Kidney glomerular epithelial cell (primary cell): ENCODE measurements around the gene TTBK1.
"Not testable (repeated sequence)": the region's sequence is repeated elsewhere in the genome, so short reads cannot be mapped to it uniquely, and the experiment has no call there.

Source experiments
- DNase-seq: peaks from one replicate; lab custom pipeline; 2025; lab: John Stamatoyannopoulos, UW

Gene TTBK1

DNA sequence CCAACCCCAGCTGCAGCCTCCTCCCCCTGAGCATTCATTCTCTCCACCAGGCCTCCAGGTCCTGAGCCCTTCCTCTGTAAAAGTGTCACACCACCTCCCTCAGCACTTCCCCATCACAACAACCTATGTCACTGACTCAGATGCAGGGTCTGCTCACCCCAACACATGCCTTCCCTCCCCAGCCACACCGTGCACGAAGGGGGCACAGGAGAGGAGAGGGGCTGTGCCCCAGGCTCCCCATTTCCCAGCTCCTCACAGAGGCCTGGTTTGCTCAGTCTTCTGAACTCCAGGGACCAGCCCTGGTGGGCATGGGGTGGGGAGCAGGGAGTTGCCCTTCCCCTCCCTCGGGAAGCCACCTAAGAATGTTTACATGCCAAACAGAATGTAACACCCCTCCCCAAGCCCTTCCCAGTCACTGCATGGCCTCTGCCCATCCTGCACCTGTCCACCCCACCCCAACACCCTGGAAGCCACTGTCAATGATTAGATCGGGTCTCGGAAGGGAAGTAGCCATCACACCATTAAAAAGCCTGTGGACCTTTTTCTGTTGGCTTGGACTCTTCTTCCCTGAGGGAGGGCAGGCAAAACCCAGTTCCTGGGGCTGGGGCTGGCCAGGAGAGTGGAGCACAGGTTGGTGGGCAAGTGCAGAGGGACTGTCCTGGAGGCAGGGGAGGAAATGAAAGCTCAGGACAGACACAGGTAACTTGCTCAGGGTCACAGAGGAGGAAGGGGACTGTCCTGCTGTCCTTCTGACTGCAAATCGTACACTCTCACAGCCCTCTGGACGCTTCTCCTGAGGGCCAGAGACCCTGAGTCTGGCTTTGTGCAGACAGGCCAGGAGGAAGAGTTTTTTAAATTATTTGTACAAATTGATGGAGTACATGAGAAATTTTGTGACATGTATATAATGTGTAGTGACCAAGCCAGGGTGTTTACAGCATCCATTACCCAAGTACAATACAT lies 44.7 kb downstream of the TTBK1 start:
- DNase-seq = no peak

DNA sequence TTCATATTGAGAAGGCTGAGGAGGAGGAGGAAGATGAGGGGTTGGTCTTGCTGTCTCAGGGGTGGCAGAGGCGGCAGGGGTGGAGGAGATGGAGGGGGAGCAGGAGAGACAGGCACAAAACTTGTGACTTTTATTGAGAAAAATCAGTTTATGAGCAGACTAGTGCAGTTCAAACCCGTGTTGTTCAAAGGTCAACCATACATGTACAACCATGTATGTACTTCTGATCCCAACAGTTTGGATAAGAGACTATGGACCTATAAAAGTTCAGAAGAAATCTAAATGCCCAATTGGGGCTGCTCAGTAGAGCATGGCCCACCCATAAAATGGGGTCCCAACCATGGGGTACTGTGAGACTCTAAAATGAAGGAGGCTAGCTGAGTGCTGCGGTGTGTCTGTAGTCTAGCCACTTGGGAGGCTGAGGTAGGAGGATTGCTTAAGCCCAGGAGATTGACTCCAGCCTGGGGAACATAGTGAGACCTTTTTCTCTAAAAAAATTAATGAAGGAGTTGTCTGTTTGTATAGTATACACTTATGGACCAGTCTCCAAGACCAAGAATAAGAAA lies 47.1 kb downstream of the TTBK1 start:
- DNase-seq = no peak

DNA sequence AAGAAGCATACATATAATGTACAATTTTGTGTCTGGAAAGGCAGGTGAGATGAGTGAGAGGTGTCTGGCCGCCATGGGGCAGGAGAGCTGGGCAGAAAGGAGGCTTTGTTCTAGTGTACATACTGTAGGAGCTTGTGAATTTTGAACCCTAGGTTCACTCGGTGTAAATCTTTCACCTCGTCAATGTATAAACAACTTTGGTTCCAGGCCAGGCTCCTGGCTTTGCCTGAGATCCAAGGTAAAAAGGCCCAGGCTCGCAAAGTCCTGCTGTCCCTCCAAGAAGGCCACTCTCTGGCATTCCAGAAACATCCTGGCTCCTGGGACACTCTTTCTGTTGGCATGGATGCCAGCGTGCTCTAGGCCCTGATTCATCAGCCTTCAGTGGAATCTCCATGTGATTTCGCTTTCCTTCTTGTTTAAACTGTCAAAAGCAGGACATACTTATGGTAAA lies 47.6 kb downstream of the TTBK1 start:
- no peak for DNase-seq

DNA sequence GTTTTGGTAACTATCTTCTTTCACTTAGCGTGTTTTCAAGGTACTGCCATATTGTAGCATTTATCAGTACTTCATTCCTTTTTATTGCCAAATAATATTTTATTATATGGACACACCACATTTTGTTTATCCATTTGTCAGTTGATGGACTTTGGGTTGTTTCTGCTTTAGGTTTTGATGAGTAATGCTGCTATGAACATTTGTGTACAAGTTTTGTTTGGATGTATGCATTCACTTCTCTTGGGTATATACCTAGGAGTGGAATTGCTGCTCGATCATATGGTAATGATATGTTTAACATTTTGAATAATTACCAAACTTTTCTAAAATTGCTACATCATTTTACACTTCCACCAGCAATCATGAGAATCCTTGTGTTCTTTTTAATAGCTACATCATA lies 48.4 kb downstream of the TTBK1 start:
- no peak for DNase-seq

DNA sequence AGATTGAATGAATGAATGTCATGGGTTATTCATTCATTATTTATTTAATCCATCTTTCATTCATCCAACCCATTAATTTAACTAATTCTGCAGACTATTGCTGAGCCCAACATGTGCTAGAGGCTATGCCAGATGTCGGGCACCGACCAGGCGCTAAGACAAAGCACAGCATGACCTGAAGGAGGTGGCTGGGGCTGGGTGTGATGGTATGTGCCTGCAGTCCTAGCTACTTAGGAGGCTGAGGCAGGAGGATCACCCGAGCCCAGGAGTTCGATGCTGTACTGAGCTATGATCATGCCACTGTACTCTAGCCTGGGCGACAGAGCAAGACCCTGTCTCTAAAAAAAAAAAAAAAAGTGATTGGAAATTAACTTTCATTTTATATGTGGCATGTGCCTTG lies 49.1 kb downstream of the TTBK1 start:
- DNase-seq = no peak

DNA sequence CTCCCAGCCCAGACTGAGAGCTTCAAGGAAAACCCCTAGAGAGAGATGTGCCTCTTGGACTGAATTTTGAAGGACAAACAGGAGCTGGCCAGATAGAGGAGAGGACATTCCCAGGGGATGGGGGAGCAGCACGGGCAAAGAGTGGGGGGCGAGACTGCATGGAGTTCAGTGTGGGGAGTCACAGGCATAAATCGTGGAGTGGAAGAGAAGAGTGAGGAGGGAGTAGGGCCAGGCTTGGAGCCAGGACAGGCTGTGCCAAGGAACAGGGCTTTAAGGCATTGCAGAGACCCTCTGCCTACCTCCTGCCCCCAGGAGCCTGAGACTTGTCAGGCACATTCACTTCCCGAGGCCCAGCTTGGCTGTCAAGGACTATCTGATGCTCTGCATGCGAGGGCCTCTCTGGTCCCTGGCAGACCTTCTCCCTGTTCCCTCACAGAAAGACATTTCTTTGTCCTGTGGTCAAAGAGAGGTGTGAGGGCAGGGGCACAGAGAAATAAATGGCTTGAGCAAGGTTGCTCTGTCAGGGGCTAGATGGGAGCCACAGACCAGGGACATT lies 49.6 kb downstream of the TTBK1 start:
- no peak for DNase-seq

DNA sequence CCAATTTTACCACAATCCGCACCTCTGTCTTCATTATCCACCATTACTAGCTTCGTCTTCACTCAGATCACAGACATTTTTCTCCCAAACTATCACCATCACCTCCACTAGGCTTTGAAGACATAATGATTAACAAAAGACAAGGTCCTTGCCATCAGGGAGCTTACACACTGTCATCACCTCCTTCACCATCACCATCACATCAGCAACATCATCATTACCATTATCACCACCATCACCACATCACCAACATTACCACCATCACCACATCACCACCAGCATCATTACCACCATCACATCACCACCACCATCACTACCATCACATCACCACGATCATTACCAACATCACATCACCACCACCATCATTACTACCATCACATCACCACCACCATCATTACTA lies 50.4 kb downstream of the TTBK1 start:
- DNase-seq = no peak

DNA sequence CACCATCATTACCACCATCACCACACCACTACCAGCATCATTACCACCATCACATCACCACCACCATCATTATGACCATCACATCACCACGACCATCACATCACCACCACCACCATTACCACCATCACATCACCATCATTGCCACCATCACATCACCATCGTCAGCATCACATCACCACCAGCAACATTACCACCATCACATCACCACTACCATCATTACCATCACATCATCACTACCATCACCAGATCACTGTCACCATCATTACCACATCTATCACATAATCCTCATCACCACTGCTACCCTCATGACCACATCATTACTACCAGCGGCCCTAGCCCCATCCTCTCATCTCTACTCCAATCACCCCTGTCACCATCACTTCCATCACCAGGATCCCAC lies 51.3 kb downstream of the TTBK1 start:
- DNase-seq = no peak

DNA sequence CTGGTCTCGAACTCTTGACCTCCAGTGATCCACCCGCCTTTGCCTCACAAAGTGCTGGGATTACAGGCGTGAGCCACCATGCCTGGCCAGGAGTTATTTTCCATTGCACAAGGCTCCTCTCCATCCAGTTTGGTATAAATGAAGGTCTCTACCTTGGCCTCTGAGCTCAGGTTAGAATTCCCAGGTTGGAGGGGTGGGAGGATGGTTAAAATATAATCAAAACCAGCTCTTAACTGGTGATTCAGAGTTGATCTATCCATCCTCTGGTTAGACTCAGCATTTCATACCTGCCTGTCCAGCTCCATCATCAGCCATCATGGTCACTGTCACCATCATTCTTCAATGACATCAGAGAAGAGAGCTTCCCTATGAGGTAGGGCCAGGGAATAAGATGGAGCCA lies 52.2 kb downstream of the TTBK1 start:
- no peak for DNase-seq

DNA sequence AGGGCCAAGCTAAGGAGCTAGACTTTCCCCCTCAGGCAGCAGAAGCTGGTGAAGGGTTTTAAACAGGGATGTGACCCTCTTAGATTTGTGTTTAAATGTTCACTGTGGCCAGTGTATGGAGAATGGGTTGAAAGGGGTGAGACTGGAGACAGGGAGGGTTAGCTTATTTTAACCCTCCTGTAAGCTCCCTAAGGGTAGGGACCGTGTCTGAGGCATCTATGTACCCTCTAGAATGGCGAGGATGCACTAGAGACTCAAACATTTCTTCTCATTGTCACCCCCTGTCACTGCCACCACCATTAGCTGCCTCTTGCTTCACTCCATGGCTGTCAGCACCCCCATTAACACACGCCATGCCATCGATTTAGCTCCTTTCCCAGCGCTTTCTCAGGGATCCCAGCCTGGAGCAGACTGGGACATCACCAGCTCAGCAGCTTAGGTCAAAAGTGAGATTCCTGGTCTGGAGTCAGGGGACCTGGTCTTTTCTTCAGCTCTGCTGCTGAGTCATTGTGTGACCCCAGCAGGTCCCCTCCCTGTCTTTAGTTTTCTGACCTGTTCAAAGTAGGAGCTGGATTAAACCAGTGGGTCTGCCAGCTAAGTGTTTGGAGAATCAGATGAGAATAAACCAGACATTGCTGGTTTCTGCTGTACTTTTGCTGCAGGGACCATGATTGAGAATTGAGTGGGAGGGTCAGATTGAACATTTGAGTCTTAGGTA lies 53.7 kb downstream of the TTBK1 start:
- no peak for DNase-seq

DNA sequence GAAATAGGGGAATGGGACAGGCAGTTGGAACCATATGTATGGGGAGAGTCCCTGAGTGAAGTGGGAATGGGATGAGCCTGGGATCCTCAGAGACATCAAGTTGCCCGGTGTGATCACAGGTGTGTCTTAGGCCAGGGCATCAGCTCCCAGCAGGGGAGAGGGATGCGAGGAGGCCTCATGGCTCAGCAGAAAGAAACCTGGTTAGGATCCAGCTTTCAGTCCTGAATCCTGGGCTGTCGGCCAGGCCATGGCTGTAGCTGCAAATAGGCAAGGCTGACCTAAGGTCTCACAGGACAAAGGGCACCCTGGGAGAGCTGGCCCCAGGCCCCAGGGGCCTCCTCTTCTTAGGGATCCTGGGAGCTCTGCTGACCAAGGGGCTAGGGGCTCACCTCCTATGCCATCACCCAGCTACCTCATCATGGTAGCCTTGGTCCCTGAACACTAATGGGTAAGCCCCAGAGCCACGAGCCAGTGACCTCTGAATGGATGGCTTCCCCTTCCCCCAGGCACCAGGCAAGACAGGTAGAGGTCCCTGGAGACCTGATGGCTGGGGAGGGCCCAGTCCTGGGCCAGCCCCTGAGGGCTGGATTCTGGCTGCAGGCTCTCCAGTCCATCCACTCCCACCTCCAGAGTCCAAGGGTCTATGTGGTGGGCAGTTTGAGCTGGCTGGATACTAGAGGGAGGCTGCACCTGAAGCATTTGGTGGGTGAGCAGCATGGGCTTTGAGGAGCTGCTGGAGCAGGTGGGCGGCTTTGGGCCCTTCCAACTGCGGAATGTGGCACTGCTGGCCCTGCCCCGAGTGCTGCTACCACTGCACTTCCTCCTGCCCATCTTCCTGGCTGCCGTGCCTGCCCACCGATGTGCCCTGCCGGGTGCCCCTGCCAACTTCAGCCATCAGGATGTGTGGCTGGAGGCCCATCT lies 54.6 kb downstream of the TTBK1 start, which contains the start of gene SLC22A7:
TSS of gene SLC22A7 (plus strand) at position 617 of the 921 bp plus-strand sequence. CDS start at position 716, 99 bp downstream.
- DNase-seq = no peak

DNA sequence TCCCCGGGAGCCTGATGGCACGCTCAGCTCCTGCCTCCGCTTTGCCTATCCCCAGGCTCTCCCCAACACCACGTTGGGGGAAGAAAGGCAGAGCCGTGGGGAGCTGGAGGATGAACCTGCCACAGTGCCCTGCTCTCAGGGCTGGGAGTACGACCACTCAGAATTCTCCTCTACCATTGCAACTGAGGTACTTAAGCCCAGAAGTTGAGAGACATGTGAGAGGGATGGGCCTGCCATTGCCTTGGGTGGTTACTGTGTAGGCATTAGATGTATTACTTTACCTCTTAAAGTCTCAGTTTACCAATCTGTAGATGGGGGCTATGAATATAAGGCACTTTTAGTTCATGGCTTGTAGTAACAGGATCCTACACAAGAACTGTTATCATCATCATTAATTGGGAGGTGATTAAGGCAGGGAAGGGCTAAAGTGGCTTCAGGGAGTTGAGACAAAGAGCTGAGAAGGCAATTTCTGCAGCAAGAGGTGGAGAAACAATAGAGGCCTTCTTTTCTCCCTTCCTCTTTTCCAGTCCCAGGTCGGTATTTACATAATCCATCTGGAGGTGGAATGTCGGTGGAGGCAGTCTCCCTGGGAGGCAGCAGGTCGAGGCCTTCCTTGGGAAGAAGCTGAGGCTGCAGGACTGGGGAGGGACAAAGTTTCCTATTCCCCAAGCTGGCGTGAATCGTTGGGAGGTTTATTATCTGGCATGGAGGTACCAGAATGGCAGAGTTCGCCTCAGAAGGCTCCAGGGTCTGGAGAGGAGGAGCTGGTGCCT lies 55.5 kb downstream of the TTBK1 start:
- no peak for DNase-seq

DNA sequence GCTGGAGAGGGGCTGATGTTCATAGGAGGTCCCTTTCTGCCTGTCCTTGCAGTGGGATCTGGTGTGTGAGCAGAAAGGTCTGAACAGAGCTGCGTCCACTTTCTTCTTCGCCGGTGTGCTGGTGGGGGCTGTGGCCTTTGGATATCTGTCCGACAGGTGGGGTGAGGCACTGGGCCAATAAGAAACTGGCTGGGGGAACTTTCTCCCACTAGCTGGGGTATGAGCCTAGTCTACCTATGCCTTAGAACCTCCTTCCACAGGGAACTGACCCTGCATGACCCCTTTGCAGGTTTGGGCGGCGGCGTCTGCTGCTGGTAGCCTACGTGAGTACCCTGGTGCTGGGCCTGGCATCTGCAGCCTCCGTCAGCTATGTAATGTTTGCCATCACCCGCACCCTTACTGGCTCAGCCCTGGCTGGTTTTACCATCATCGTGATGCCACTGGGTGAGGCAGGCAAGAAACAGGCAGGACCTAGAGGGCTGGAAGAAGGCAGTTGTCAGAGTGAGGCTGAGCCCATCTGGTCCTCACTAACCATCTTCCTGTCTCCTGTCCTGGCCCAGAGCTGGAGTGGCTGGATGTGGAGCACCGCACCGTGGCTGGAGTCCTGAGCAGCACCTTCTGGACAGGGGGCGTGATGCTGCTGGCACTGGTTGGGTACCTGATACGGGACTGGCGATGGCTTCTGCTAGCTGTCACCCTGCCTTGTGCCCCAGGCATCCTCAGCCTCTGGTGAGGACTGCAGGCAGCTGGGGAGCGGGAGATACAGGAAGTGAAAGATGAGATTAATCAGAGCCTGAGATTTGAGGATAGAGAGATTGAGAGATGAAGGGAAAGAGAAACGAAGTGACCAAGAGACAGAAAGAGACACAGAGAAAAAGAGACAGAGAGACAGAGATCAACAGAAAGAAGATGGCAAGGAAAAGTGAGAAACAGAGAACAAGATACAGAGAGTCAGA lies 56.3 kb downstream of the TTBK1 start:
- DNase-seq = no peak

DNA sequence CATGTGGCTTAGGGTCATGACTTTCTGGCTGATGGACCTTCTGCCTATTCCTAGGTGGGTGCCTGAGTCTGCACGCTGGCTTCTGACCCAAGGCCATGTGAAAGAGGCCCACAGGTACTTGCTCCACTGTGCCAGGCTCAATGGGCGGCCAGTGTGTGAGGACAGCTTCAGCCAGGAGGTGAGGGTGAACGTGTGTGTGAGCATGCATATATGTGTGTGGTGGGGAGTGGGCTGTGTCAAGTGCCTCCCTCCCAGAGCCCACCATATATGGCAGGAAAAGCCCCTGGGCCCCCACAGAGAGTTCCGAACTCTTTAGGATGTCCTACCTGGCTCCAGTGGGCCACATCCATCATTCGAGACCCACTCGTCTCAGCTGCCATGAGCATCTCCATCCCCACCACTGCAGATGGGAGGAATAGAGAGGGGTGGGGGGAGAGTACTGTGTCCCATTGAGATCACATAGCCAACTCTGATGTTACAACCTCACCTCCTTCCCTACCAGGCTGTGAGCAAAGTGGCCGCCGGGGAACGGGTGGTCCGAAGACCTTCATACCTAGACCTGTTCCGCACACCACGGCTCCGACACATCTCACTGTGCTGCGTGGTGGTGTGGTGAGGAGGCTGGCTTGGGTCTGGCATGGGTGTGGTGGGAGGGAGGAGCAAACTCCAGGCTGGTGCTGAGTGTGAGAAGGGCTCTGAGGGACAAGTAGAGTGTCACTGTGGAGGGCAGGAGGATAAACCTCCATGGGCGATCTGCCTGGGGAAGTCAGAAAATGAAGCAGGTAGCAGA lies 58.0 kb downstream of the TTBK1 start:
- no peak for DNase-seq

DNA sequence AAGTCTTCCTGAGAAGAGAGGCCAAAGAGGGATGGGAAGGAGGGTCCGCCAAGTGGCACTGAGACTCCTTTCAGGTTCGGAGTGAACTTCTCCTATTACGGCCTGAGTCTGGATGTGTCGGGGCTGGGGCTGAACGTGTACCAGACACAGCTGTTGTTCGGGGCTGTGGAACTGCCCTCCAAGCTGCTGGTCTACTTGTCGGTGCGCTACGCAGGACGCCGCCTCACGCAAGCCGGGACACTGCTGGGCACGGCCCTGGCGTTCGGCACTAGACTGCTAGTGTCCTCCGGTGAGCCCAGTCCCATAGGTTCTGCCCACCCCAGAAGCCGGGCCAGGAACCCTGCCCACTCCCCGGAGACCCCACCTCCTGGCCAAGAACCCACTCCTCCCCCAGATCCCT lies 58.8 kb downstream of the TTBK1 start:
- DNase-seq = no peak

DNA sequence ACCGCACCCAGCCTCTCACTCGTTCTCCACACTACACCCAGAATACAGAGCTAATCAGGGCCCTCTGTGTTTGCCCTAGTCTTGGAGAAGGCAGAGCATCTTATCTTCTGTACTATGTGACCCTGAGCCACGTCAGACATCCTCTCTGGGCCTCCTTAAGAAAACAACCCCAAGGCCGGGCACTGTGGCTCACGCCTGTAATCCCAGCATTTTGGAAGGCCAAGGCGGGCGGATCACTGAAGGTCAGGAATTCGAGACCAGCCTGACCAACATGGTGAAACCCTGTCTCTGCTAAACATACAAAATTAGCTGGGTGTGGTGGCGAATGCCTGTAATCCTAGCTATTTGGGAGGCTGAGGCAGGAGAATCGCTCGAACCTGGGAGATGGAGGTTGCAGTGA lies 59.7 kb downstream of the TTBK1 start:
- DNase-seq = not testable (repeated sequence)

DNA sequence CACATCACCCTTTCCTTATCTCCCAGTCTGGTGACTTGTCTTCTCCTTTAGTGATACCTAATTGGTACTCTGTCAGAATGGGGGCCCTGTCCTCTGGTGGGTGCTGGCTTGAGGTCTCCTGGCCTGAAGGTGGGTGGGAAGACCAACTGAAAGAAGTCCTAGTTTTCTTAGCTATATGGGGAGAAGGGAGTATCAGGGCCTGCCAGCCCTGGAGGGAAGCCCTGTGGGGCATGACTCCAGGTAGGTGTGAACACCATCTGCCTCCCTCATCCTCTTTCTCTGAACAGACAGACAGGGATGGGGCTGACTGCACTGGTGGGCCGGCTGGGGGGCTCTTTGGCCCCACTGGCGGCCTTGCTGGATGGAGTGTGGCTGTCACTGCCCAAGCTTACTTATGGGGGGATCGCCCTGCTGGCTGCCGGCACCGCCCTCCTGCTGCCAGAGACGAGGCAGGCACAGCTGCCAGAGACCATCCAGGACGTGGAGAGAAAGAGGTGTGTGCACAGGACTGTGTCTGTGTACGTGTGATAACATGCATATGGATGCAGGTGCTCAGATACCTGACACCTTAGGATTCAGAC lies 60.6 kb downstream of the TTBK1 start:
- DNase-seq = no peak

DNA sequence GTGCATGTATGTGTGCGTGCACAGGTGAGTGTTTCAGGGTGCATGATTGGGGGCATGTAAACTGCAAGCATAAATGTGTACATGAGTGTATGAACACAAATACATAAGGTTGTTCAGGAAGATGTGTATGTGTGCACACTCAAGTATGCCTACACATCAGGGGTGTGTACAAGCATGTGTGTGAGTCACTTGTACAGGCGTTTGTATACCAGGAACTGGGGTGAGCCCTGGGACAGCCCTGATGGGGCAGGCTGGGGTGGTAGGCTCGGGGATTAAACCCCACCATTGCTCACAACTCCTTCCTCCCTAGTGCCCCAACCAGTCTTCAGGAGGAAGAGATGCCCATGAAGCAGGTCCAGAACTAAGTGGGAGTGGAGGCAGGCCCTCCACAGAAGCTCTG lies 61.1 kb downstream of the TTBK1 start:
- no peak for DNase-seq
